Measurements from ENCODE around the gene RBP3. TPM values are rescaled to one million over a fixed set of nuclear protein-coding genes. Genes with fewer than 3 reads are reported as not detected.

Gene RBP3
- total and polyA plus RNA-seq, 2 donors (not counting 1 experiment from before 2014, with no cell fraction given), result not detected

DNA sequence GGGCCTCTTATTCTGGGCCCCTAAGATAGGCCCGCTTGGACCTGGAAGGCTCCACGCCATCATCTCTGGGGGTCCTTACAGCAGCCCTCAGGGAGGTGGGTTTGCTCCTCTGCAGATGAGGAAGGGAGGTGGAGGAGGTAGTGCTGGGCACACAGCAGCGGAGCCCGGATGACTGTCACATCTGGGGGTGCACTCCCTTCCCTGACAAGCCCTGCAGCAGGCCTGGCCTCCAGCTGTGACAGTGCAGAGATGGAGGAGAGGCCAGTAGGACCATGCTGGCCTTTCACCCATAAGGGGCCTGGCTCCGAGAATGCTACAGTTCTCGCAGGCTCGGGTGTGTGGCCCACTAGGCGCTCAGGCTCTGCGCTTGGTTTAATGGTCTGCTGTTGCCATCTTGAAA, 16.7 kb upstream of the RBP3 start:
- no peaks in the 10 kb centered on the region for H4K20me1 ChIP-seq (ENCODE audit: control insufficient read depth, extremely low read depth, insufficient read depth, low read length)
- no peaks in the 10 kb centered on the region for H3K79me2 ChIP-seq (ENCODE audit: control insufficient read depth, insufficient read depth, low read length)
- H3K27me3 ChIP-seq (ENCODE audit: control insufficient read depth, insufficient read depth, low read length), result peaks cover 3% of the 10 kb centered on the region
- no peaks in the 10 kb centered on the region for H3K36me3 ChIP-seq (ENCODE audit: control insufficient read depth, insufficient read depth, low read length)
- TF ChIP-seq, protein P1, sequence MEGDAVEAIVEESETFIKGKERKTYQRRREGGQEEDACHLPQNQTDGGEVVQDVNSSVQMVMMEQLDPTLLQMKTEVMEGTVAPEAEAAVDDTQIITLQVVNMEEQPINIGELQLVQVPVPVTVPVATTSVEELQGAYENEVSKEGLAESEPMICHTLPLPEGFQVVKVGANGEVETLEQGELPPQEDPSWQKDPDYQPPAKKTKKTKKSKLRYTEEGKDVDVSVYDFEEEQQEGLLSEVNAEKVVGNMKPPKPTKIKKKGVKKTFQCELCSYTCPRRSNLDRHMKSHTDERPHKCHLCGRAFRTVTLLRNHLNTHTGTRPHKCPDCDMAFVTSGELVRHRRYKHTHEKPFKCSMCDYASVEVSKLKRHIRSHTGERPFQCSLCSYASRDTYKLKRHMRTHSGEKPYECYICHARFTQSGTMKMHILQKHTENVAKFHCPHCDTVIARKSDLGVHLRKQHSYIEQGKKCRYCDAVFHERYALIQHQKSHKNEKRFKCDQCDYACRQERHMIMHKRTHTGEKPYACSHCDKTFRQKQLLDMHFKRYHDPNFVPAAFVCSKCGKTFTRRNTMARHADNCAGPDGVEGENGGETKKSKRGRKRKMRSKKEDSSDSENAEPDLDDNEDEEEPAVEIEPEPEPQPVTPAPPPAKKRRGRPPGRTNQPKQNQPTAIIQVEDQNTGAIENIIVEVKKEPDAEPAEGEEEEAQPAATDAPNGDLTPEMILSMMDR (conservative IDR thresholded peaks at IDR 0.05 in 1 of 2, IDR thresholded peaks at IDR 0.05 in 1 of 2; ENCODE audit: low read depth in 1 of 2, low read length in 2 of 2), result no peak
- TF ChIP-seq EZH2 (IDR thresholded peaks at IDR 0.05; ENCODE audit: low read length, missing control alignments), result no peak
- H3K9me3 ChIP-seq (ENCODE audit: control insufficient read depth, insufficient read depth, low read depth, low read length), result no peaks in the 10 kb centered on the region
- DNase-seq (ENCODE audit: low read depth in 2 of 2), result no peak
- no peak overlapping the region for H2AFZ ChIP-seq (ENCODE audit: low read length)
- H3K4me1 ChIP-seq (ENCODE audit: control insufficient read depth, extremely low read depth, insufficient read depth, low read length), result no peaks in the 10 kb centered on the region
- no peak overlapping the region for H3K4me3 ChIP-seq (replicated peaks in 1 of 4; ENCODE audit: control extremely low read depth in 1 of 4, insufficient read depth in 1 of 4, low read depth in 3 of 4, low read length in 4 of 4)
- no peak overlapping the region for H3K9ac ChIP-seq (ENCODE audit: insufficient read depth, low read length)
- no peak overlapping the region for H3K4me2 ChIP-seq (ENCODE audit: extremely low read depth, insufficient read depth, low read length)
- no peak overlapping the region for H3K27ac ChIP-seq (ENCODE audit: insufficient read depth, low read length)

DNA sequence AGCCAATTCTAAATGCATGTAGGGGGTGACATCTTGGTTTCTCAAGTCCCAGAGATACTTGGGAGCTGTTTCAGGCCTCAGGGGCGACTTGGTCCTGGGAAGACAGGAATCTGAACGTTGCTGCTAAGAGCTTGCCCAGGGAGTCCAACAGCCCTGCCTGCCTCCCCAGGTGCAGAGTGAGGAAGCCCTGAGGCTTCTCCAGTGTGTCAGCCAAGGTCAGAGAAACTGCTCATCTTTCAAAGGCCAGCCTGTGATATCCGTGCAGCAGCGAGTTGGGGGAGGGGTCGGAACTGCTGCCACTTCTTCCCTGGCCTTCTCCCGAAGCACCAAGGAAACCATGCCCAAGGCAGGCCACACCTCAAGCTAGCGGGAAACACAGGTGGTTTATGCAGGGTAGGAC, 16.2 kb upstream of the RBP3 start:
- Histone ChIP-seq H4K20me1 (ENCODE audit: control insufficient read depth, extremely low read depth, insufficient read depth, low read length) (no peaks in the 10 kb centered on the region), H3K27me3 (ENCODE audit: control insufficient read depth, insufficient read depth, low read length) (peaks cover 3% of the 10 kb centered on the region), H3K27ac (ENCODE audit: insufficient read depth, low read length) (no peak overlapping the region), H2AFZ (ENCODE audit: low read length) (no peak overlapping the region), H3K4me2 (ENCODE audit: extremely low read depth, insufficient read depth, low read length) (no peak overlapping the region), H3K4me3 (replicated peaks in 1 of 4; ENCODE audit: control extremely low read depth in 1 of 4, insufficient read depth in 1 of 4, low read depth in 3 of 4, low read length in 4 of 4) (no peak overlapping the region), H3K79me2 (ENCODE audit: control insufficient read depth, insufficient read depth, low read length) (no peaks in the 10 kb centered on the region), H3K9me3 (ENCODE audit: control insufficient read depth, insufficient read depth, low read depth, low read length) (no peaks in the 10 kb centered on the region), H3K36me3 (ENCODE audit: control insufficient read depth, insufficient read depth, low read length) (no peaks in the 10 kb centered on the region), H3K9ac (ENCODE audit: insufficient read depth, low read length) (no peak overlapping the region), H3K4me1 (ENCODE audit: control insufficient read depth, extremely low read depth, insufficient read depth, low read length) (no peaks in the 10 kb centered on the region)
- TF ChIP-seq, protein P1 (conservative IDR thresholded peaks at IDR 0.05 in 1 of 2, IDR thresholded peaks at IDR 0.05 in 1 of 2; ENCODE audit: low read depth in 1 of 2, low read length in 2 of 2), result no peak
- no peak for TF ChIP-seq EZH2 (IDR thresholded peaks at IDR 0.05; ENCODE audit: low read length, missing control alignments)
- DNase-seq (ENCODE audit: low read depth in 2 of 2), result no peak

DNA sequence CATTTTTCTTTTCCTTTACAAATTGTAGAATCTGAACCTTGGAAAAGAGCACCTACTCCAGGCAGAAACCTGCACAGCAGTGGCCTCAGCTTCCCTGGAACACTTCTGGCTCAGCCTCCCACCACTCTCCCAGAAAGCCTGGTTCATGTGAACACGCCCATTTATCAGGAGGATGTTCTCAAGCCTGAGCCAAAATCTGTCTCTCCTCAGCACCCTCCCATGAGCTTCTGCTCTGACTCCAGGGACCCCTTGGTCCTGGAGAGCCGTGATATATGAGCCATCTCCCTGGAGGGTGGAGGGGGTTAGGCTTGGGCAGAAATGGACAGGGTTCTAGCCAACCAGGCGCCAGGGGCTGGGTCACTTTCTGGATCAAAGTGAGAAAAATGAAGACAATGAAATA, 15.8 kb upstream of the RBP3 start:
- Histone ChIP-seq H3K79me2 (ENCODE audit: control insufficient read depth, insufficient read depth, low read length) (no peaks in the 10 kb centered on the region), H2AFZ (ENCODE audit: low read length) (no peak overlapping the region), H4K20me1 (ENCODE audit: control insufficient read depth, extremely low read depth, insufficient read depth, low read length) (no peaks in the 10 kb centered on the region), H3K36me3 (ENCODE audit: control insufficient read depth, insufficient read depth, low read length) (no peaks in the 10 kb centered on the region), H3K4me3 (replicated peaks in 1 of 4; ENCODE audit: control extremely low read depth in 1 of 4, insufficient read depth in 1 of 4, low read depth in 3 of 4, low read length in 4 of 4) (no peak overlapping the region), H3K4me2 (ENCODE audit: extremely low read depth, insufficient read depth, low read length) (no peak overlapping the region), H3K4me1 (ENCODE audit: control insufficient read depth, extremely low read depth, insufficient read depth, low read length) (no peaks in the 10 kb centered on the region), H3K27ac (ENCODE audit: insufficient read depth, low read length) (no peak overlapping the region), H3K9ac (ENCODE audit: insufficient read depth, low read length) (no peak overlapping the region), H3K9me3 (ENCODE audit: control insufficient read depth, insufficient read depth, low read depth, low read length) (no peaks in the 10 kb centered on the region), H3K27me3 (ENCODE audit: control insufficient read depth, insufficient read depth, low read length) (peaks cover 3% of the 10 kb centered on the region)
- no peak for TF ChIP-seq EZH2 (IDR thresholded peaks at IDR 0.05; ENCODE audit: low read length, missing control alignments)
- TF ChIP-seq, protein P1 (conservative IDR thresholded peaks at IDR 0.05 in 1 of 2, IDR thresholded peaks at IDR 0.05 in 1 of 2; ENCODE audit: low read depth in 1 of 2, low read length in 2 of 2), result no peak
- no peak for DNase-seq (ENCODE audit: low read depth in 2 of 2)

Measured in fibroblast of lung (primary cell).